Measurements from ENCODE around the gene TRAF7. TPM values are rescaled to one million over a fixed set of nuclear protein-coding genes. Genes with fewer than 3 reads are reported as not detected.

TRAF7 gene
- total and polyA plus RNA-seq, 2 of the 13 experiments (the other 11 are each of a cell fraction or from before 2014, with no cell fraction given) = 47.9 to 65.6 TPM

- TF ChIP-seq AGO1 (IDR thresholded peaks at IDR 0.05; ENCODE audit: low read depth, low read length, poor library complexity, severe bottlenecking) (no peak), POLR2AphosphoS5 (IDR thresholded peaks at IDR 0.05; ENCODE audit: low read depth, low read length) (0 out of 2 replicates have a peak, but pooled peaks have one; percentile 30)
These were observed 1.3 kb downstream of the TRAF7 start (continued) for GRCh38 chr16:2156849-2157224.

GRCh38 chr16:2157480-2158261 is 2.1 kb downstream of the TRAF7 start:
- Histone ChIP-seq H2AFZ (ENCODE audit: low read length) (no peak overlapping the region), H3K79me2 (ENCODE audit: insufficient read depth, low read length) (peaks cover 76% of the 10 kb centered on the region), H3K27me3 (ENCODE audit: control insufficient read depth in 1 of 2, insufficient read depth in 2 of 2, low read length in 2 of 2) (no peaks in the 10 kb centered on the region; a peak in 1 of 5 replicates), H3K9ac (ENCODE audit: insufficient read depth, low read depth, low read length) (peak overlapping the region; percentile 84), H3K27ac (ENCODE audit: extremely low read length, insufficient read depth, low read length) (peak overlapping the region; percentile 61), H3K4me3 (replicated peaks in 1 of 3; ENCODE audit: insufficient read depth in 1 of 3, low read depth in 2 of 3, low read length in 3 of 3) (peak overlapping the region; percentile 91 to 98 (median 95); a peak in 5 of 6 replicates), H4K20me1 (ENCODE audit: insufficient read depth, low read length) (peaks cover 61% of the 10 kb centered on the region), H3K4me2 (ENCODE audit: low read depth, low read length) (peak overlapping the region; percentile 95), H3K36me3 (replicated peaks in 1 of 2; ENCODE audit: control insufficient read depth in 1 of 2, insufficient read depth in 2 of 2, low read length in 2 of 2) (peaks cover 0 to 6% of the 10 kb centered on the region in 2 experiments), H3K4me1 (ENCODE audit: insufficient read depth, low read length) (peaks cover 74% of the 10 kb centered on the region), H3K9me3 (ENCODE audit: low read length) (no peaks in the 10 kb centered on the region)
- peak; percentile 8 for ATAC-seq
- intact Hi-C loops (cut with micrococcal nuclease; ENCODE audit: unreplicated experiment) (no loop called here), in situ Hi-C loops (cut with HindIII; ENCODE audit: extremely low pct_ligation_motif_present, low pct_unique_long_range_greater_than_20kb) (no loop called here)
- WGBS (ENCODE audit: low lambda C conversion rate) = 16% methylated on average over 7 of the region's 27 CpGs
- POLR2A ChIA-PET = interaction anchor here (0.7 to 4.0 kb wide), 14 partner anchors 9 to 217 kb away, joined by 3 to 37 read pairs (median 4); partner anchors contain the start of genes ECI1, RAB26 and RPS2
- CTCF ChIA-PET (ENCODE audit: low intra/inter-chr PET ratio, low total read pairs) = no interaction called here
- FAIRE-seq = peak; percentile 95
- peak; percentile 85 for DNase-seq (ENCODE audit: low spot score)
- no TSS peak for BruUV-seq (replicated peaks)
- TF ChIP-seq JUN (CRISPR knock-in tag; IDR thresholded peaks at IDR 0.05) (0 out of 2 replicates have a peak, but pooled peaks have one; percentile 21), TGIF2 (CRISPR knock-in tag; IDR thresholded peaks at IDR 0.05) (peak; percentile 48; the same call in 1 of the 2 replicates), SSRP1 (CRISPR knock-in tag; IDR thresholded peaks at IDR 0.05) (0 out of 2 replicates have a peak, but pooled peaks have one; percentile 54), RBM39 (IDR thresholded peaks at IDR 0.05; ENCODE audit: low read depth, low read length, poor library complexity, severe bottlenecking) (peak; percentile 47), ZNF12 (CRISPR knock-in tag; IDR thresholded peaks at IDR 0.05) (peak; percentile 31; the same call in 1 of the 2 replicates), CC2D1A (CRISPR knock-in tag; IDR thresholded peaks at IDR 0.05) (no peak), KDM6A (CRISPR knock-in tag; IDR thresholded peaks at IDR 0.05; ENCODE audit: low read depth) (peak; percentile 83), HNF4A (CRISPR knock-in tag; IDR thresholded peaks at IDR 0.05) (peak; percentile 100), CENPT (CRISPR knock-in tag; IDR thresholded peaks at IDR 0.05; ENCODE audit: low read depth) (no peak), TARDBP (CRISPR knock-in tag; IDR thresholded peaks at IDR 0.05) (peak; percentile 78)
- TF ChIP-seq, protein P1, sequence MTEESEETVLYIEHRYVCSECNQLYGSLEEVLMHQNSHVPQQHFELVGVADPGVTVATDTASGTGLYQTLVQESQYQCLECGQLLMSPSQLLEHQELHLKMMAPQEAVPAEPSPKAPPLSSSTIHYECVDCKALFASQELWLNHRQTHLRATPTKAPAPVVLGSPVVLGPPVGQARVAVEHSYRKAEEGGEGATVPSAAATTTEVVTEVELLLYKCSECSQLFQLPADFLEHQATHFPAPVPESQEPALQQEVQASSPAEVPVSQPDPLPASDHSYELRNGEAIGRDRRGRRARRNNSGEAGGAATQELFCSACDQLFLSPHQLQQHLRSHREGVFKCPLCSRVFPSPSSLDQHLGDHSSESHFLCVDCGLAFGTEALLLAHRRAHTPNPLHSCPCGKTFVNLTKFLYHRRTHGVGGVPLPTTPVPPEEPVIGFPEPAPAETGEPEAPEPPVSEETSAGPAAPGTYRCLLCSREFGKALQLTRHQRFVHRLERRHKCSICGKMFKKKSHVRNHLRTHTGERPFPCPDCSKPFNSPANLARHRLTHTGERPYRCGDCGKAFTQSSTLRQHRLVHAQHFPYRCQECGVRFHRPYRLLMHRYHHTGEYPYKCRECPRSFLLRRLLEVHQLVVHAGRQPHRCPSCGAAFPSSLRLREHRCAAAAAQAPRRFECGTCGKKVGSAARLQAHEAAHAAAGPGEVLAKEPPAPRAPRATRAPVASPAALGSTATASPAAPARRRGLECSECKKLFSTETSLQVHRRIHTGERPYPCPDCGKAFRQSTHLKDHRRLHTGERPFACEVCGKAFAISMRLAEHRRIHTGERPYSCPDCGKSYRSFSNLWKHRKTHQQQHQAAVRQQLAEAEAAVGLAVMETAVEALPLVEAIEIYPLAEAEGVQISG (CRISPR knock-in tag; IDR thresholded peaks at IDR 0.05) = peak; percentile 84
- TF ChIP-seq, protein P2, sequence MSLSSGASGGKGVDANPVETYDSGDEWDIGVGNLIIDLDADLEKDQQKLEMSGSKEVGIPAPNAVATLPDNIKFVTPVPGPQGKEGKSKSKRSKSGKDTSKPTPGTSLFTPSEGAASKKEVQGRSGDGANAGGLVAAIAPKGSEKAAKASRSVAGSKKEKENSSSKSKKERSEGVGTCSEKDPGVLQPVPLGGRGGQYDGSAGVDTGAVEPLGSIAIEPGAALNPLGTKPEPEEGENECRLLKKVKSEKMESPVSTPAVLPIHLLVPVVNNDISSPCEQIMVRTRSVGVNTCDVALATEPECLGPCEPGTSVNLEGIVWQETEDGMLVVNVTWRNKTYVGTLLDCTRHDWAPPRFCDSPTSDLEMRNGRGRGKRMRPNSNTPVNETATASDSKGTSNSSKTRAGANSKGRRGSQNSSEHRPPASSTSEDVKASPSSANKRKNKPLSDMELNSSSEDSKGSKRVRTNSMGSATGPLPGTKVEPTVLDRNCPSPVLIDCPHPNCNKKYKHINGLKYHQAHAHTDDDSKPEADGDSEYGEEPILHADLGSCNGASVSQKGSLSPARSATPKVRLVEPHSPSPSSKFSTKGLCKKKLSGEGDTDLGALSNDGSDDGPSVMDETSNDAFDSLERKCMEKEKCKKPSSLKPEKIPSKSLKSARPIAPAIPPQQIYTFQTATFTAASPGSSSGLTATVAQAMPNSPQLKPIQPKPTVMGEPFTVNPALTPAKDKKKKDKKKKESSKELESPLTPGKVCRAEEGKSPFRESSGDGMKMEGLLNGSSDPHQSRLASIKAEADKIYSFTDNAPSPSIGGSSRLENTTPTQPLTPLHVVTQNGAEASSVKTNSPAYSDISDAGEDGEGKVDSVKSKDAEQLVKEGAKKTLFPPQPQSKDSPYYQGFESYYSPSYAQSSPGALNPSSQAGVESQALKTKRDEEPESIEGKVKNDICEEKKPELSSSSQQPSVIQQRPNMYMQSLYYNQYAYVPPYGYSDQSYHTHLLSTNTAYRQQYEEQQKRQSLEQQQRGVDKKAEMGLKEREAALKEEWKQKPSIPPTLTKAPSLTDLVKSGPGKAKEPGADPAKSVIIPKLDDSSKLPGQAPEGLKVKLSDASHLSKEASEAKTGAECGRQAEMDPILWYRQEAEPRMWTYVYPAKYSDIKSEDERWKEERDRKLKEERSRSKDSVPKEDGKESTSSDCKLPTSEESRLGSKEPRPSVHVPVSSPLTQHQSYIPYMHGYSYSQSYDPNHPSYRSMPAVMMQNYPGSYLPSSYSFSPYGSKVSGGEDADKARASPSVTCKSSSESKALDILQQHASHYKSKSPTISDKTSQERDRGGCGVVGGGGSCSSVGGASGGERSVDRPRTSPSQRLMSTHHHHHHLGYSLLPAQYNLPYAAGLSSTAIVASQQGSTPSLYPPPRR (CRISPR knock-in tag; IDR thresholded peaks at IDR 0.05; ENCODE audit: borderline replicate concordance) = peak; percentile 72; the same call in 1 of the 2 replicates
